OCI-LY3 (cell line): ENCODE measurements around the gene PDE4D.

Experiments used
- H2AFZ ChIP-seq: fragments of 200-600, 300-600 bp; shearing (Covaris generic); 2 replicates; pipeline ENCODE4 v1.6.0; 2014; ENCODE audit warnings: antibody characterized with exemption, low read depth, low read length
- H3K27ac ChIP-seq: fragments of 200-600, 300-600 bp; sonication (generic); 2 replicates; pipeline ENCODE4 v1.5.1; 2014; ENCODE audit warnings: mild to moderate bottlenecking, low read length, moderate library complexity, mixed read lengths
- H3K27me3 ChIP-seq: fragments of 200-600, 300-600 bp; sonication (generic); 2 replicates; pipeline ENCODE4 v1.6.1; 2014; ENCODE audit warnings: low read depth, low read length, mixed read lengths
- H3K36me3 ChIP-seq: fragments of 200-600, 300-600 bp; sonication (generic); replicated peaks from 2 replicates; pipeline ENCODE3; 2014; ENCODE audit warnings: low read depth, low read length, mixed read lengths
- H3K4me1 ChIP-seq: fragments of 300-600, 200-600 bp; sonication (generic); 2 replicates; pipeline ENCODE4 v1.6.1; 2014; ENCODE audit warnings: low read length, mixed read lengths
- H3K4me2 ChIP-seq: fragments of 200-600, 300-600 bp; sonication (generic); 2 replicates; pipeline ENCODE4 v1.6.1; 2014; ENCODE audit warnings: low read length, mixed read lengths
- H3K4me3 ChIP-seq: fragments of 300-600, 200-600 bp; sonication (generic); 2 replicates; pipeline ENCODE4 v1.5.1; 2014; ENCODE audit warnings: antibody characterized with exemption, mild to moderate bottlenecking, low read length, moderate library complexity
- H3K79me2 ChIP-seq: fragments of 300-600, 200-600 bp; shearing (Covaris generic); 2 replicates; pipeline ENCODE4 v1.6.1; 2014; ENCODE audit warnings: mild to moderate bottlenecking, low read length, mixed read lengths
- H3K9ac ChIP-seq: fragments of 300-600, 200-600 bp; shearing (Covaris generic); 2 replicates; pipeline ENCODE4 v1.6.0; 2014; ENCODE audit warnings: mild to moderate bottlenecking, low read length, moderate library complexity
- H3K9me3 ChIP-seq: fragments of 200-600, 300-600 bp; shearing (Covaris generic); 2 replicates; pipeline ENCODE4 v1.6.1; 2014; ENCODE audit warnings: low read length, mixed read lengths; ENCODE audit not compliant: insufficient read depth
- H4K20me1 ChIP-seq: fragments of 200-600, 300-600 bp; sonication (generic); 2 replicates; pipeline ENCODE4 v1.6.1; 2016; ENCODE audit warnings: low read length, mixed read lengths; ENCODE audit not compliant: insufficient read depth
- CTCF ChIP-seq: fragments of 200-600, 300-600 bp; sonication (generic); IDR thresholded peaks from 2 replicates; pipeline ENCODE4 v1.5.1; 2014; ENCODE audit warnings: antibody characterized with exemption, low read length, low read depth
- EZH2phosphoT487 ChIP-seq: fragments of 200-600 bp; shearing (Covaris generic); IDR thresholded peaks from 2 replicates; pipeline ENCODE4 v1.6.1; 2018; ENCODE audit warnings: antibody characterized with exemption, mixed run types, low read depth

Gene PDE4D

GRCh38 chr5:59330680-59331079 lies 562.8 kb downstream of the PDE4D start:
- Histone ChIP-seq H3K27me3 (no peaks in the 10 kb centered on the region), H3K9ac (no peak overlapping the region), H3K27ac (no peak overlapping the region), H2AFZ (no peak overlapping the region), H4K20me1 (no peaks in the 10 kb centered on the region), H3K9me3 (no peaks in the 10 kb centered on the region), H3K4me3 (no peak overlapping the region), H3K4me1 (no peaks in the 10 kb centered on the region), H3K36me3 (no peaks in the 10 kb centered on the region), H3K4me2 (no peak overlapping the region), H3K79me2 (no peaks in the 10 kb centered on the region)
- TF ChIP-seq EZH2phosphoT487 (no peak), CTCF (no peak)

GRCh38 chr5:59328709-59329296 lies 564.7 kb downstream of the PDE4D start:
- no peaks in the 10 kb centered on the region for H3K27me3 ChIP-seq
- H3K4me2 ChIP-seq = no peak overlapping the region
- H3K36me3 ChIP-seq = no peaks in the 10 kb centered on the region
- H3K27ac ChIP-seq = no peak overlapping the region
- H3K4me3 ChIP-seq = no peak overlapping the region
- H3K79me2 ChIP-seq = no peaks in the 10 kb centered on the region
- H2AFZ ChIP-seq = no peak overlapping the region
- no peak for TF ChIP-seq CTCF
- TF ChIP-seq EZH2phosphoT487 = no peak
- no peaks in the 10 kb centered on the region for H4K20me1 ChIP-seq
- H3K9me3 ChIP-seq = no peaks in the 10 kb centered on the region
- H3K4me1 ChIP-seq = no peaks in the 10 kb centered on the region
- H3K9ac ChIP-seq = no peak overlapping the region

- H3K79me2 ChIP-seq = no peaks in the 10 kb centered on the region
These were observed 566.1 kb downstream of the PDE4D start for GRCh38 chr5:59327191-59327980.

More at GRCh38 chr5:59327191-59327980, 566.1 kb downstream of the PDE4D start:
- Histone ChIP-seq H3K36me3 (no peaks in the 10 kb centered on the region), H3K4me1 (no peaks in the 10 kb centered on the region), H3K9ac (no peak overlapping the region), H3K4me2 (no peak overlapping the region), H3K27ac (no peak overlapping the region), H3K9me3 (no peaks in the 10 kb centered on the region), H3K4me3 (no peak overlapping the region), H3K27me3 (no peaks in the 10 kb centered on the region), H2AFZ (no peak overlapping the region), H4K20me1 (no peaks in the 10 kb centered on the region)
- no peak for TF ChIP-seq CTCF
